Fibroblast of skin of abdomen (primary cell): Measurements from ENCODE around the gene XPOT. TPM values are rescaled to one million over a fixed set of nuclear protein-coding genes. Genes with fewer than 3 reads are reported as not detected.
"Not testable (repeated sequence)": the region's sequence is repeated elsewhere in the genome, so short reads cannot be mapped to it uniquely, and the experiment has no call there.

ENCODE experiments used
- DNase-seq: peaks from one replicate; pipeline ENCODE4 v3.0.0-alpha.2; 2013
- polyA plus RNA-seq, 2 experiments: library from polyadenylated mRNA; unstranded; fragments of 120-200 nt; gene quantifications; one replicate each; pipeline ENCODE4 v1.2.1, GENCODE V29; 2013; ENCODE audit not compliant: insufficient read length in 2 of 2

Gene XPOT
- 199 TPM for polyA plus RNA-seq (2013, experiment 1 of 2; ENCODE audit: insufficient read length)
- 180 TPM for polyA plus RNA-seq (2013, experiment 2 of 2; ENCODE audit: insufficient read length)

- DNase-seq = peak; percentile 99
Observed at GRCh38 chr12:64403707-64404469, at the start of gene XPOT. Gene XPOT (plus strand): TSS chr12:64404392. CDS start chr12:64410036, 5,644 bp downstream.

- DNase-seq = not testable (repeated sequence)
Observed at GRCh38 chr12:64356209-64356608, 48.0 kb upstream of the XPOT start.

- DNase-seq = not testable (repeated sequence)
Observed at GRCh38 chr12:64361173-64361572, 43.0 kb upstream of the XPOT start.

- no peak for DNase-seq
Observed at GRCh38 chr12:64362721-64363305, 41.4 kb upstream of the XPOT start.

GRCh38 chr12:64383675-64384074 lies 20.5 kb upstream of the XPOT start:
- no peak for DNase-seq

GRCh38 chr12:64385019-64385418 lies 19.2 kb upstream of the XPOT start:
- no peak for DNase-seq

- peak; percentile 33 for DNase-seq
Observed at GRCh38 chr12:64385468-64385867, 18.7 kb upstream of the XPOT start.

GRCh38 chr12:64387197-64387816 lies 16.9 kb upstream of the XPOT start:
- DNase-seq = no peak

GRCh38 chr12:64389154-64389553 lies 15.0 kb upstream of the XPOT start:
- DNase-seq = no peak

- DNase-seq = peak; percentile 23
Observed at GRCh38 chr12:64390275-64390851, 13.8 kb upstream of the XPOT start, which contains the start of gene C12orf56. Gene C12orf56 (minus strand): TSS chr12:64390758. CDS start chr12:64390565, 193 bp downstream.

GRCh38 chr12:64392221-64392620 lies 12.0 kb upstream of the XPOT start:
- peak; percentile 43 for DNase-seq

GRCh38 chr12:64395739-64396138 lies 8.5 kb upstream of the XPOT start:
- DNase-seq = no peak

- DNase-seq = peak; percentile 30
Observed at GRCh38 chr12:64400041-64400440, 4.2 kb upstream of the XPOT start.

- DNase-seq = no peak
Observed at GRCh38 chr12:64402181-64402580, 2.0 kb upstream of the XPOT start.

- peak; percentile 97 for DNase-seq
Observed at GRCh38 chr12:64404470-64405256, 471 bp downstream of the XPOT start.

GRCh38 chr12:64407342-64408223 lies 3.4 kb downstream of the XPOT start:
- DNase-seq = no peak

- DNase-seq = no peak
Observed at GRCh38 chr12:64411427-64411826, 7.2 kb downstream of the XPOT start.

- DNase-seq = peak; percentile 56
Observed at GRCh38 chr12:64412459-64412858, 8.3 kb downstream of the XPOT start.

GRCh38 chr12:64413884-64414283 lies 9.7 kb downstream of the XPOT start:
- DNase-seq = no peak

- no peak for DNase-seq
Observed at GRCh38 chr12:64418209-64418608, 14.0 kb downstream of the XPOT start.

GRCh38 chr12:64419696-64420095 lies 15.5 kb downstream of the XPOT start:
- DNase-seq = no peak
